HAP-1 (cell line): Measurements from ENCODE around the gene LINGO4.
A peak's percentile ranks its signal among the peaks of the same experiment; 100 is the strongest.

Experiments used
- DNase-seq, 2 experiments: peaks; one replicate each; pipeline ENCODE4 v3.0.0-alpha.2; 2016 to 2020; ENCODE audit warnings: low spot score in 2 of 2
- H3K27me3 ChIP-seq: fragments of 250-450 bp; sonication (Bioruptor Pico); 2 replicates; pipeline ENCODE4 v1.5.1; 2020; ENCODE audit warnings: low read depth, mild to moderate bottlenecking, moderate library complexity
- H3K36me3 ChIP-seq: fragments of 250-450 bp; sonication (Bioruptor Pico); replicated peaks from 2 replicates; pipeline ENCODE4 v1.5.1; 2020; ENCODE audit warnings: mild to moderate bottlenecking
- H3K4me1 ChIP-seq: fragments of 250-450 bp; sonication (Bioruptor Pico); 2 replicates; pipeline ENCODE4 v1.5.1; 2020; ENCODE audit warnings: mild to moderate bottlenecking
- H3K4me3 ChIP-seq: fragments of 250-450 bp; sonication (Bioruptor Pico); 2 replicates; pipeline ENCODE4 v1.5.1; 2020; ENCODE audit warnings: mild to moderate bottlenecking, moderate library complexity
- H3K9me3 ChIP-seq: fragments of 250-450 bp; sonication (Bioruptor Pico); 2 replicates; pipeline ENCODE4 v1.5.1; 2020; ENCODE audit warnings: mild to moderate bottlenecking, moderate library complexity
- in situ Hi-C: fragments of 300-500 bp; cut with MboI; formaldehyde crosslinking; loops from 3 replicates; pipeline ENCODE4 v1.14.3; 2020; ENCODE audit warnings: low sequenced_read_pairs, inconsistent platforms, mixed read lengths

LINGO4 gene

DNA sequence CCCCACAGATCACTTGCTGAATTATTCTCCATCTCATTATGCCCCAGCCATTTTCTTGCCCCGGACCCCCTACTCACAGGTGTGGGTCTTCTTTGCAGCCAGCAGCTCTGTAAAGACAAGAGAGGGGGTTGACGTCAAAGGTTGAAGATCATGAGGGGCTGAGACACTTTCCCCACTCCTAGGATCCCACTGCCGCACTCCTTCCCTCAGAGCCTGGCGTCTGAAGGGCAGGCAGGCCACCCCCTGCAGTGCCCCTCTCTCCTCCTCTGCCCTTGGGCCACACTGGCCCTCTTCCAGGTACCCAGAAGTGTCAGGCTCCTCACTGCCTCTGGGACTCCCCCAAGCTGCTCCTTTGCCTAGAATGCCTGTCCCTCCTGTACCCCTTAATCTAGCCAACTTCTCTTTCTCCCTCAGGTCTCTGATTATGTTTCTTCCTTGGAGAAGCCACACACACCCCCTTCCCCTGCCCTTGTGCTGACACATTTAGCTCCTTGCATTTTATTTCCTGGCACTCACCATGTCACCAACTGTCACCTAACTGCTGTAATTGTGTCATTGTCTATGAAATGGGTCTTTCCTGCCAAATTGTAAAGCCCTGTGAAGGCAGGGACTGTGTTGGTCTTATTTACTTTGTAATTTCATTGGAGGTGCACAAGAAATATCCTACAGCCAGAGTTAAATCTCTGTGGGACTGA lies 24.3 kb upstream of the LINGO4 start:
- Histone ChIP-seq H3K4me3 (no peak overlapping the region), H3K4me1 (no peaks in the 10 kb centered on the region), H3K9me3 (no peaks in the 10 kb centered on the region), H3K27me3 (no peaks in the 10 kb centered on the region), H3K36me3 (no peaks in the 10 kb centered on the region)
- in situ Hi-C loops = no loop called here
- no peak for DNase-seq

DNA sequence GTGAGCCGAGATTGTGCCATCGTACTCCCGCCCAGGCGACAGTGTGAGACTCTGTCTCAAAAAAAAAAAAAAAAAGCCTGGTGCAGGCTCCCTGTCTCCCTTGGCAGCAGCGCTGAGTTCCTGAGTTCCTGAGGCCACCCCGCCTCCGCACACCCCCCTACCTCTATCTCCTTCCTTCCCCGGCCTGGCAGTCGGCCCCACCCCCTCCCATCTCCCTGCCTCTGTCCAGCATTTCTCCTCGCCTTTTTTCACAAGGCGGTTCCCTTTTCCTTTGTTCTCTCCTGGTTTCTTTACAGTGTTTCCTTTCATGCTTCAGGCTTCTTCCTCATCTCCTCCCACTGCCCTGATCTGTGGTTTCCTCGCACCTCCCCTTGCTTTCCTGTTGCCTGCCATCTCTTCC lies 23.7 kb upstream of the LINGO4 start:
- H3K4me3 ChIP-seq = no peak overlapping the region
- peak; percentile 60 to 75 for DNase-seq
- H3K27me3 ChIP-seq = no peaks in the 10 kb centered on the region
- no peaks in the 10 kb centered on the region for H3K4me1 ChIP-seq
- in situ Hi-C loops = no loop called here
- no peaks in the 10 kb centered on the region for H3K36me3 ChIP-seq
- H3K9me3 ChIP-seq = no peaks in the 10 kb centered on the region

DNA sequence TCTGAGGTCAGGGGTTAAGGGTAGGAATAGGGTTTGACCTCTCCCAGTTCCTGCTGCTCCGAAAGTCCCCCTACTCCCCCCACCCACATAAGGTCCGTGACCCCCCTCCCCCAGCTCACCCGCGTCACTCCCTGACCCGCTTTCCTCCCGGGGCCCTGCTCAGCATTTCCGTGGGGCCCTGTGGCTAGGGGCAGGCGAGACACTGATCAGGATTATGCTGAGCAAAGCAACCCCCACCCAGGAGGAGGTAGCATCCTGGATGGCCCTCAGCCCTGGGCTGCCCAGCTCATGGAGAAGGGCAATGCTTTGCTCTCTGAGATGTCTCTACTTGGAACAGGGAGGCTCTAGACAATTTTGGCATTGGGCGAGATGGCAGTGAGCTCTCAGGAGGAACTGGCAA lies 22.6 kb upstream of the LINGO4 start:
- no peaks in the 10 kb centered on the region for H3K36me3 ChIP-seq
- no peak for DNase-seq
- no peak overlapping the region for H3K4me3 ChIP-seq
- in situ Hi-C loops = no loop called here
- no peaks in the 10 kb centered on the region for H3K9me3 ChIP-seq
- H3K27me3 ChIP-seq = no peaks in the 10 kb centered on the region
- H3K4me1 ChIP-seq = no peaks in the 10 kb centered on the region

DNA sequence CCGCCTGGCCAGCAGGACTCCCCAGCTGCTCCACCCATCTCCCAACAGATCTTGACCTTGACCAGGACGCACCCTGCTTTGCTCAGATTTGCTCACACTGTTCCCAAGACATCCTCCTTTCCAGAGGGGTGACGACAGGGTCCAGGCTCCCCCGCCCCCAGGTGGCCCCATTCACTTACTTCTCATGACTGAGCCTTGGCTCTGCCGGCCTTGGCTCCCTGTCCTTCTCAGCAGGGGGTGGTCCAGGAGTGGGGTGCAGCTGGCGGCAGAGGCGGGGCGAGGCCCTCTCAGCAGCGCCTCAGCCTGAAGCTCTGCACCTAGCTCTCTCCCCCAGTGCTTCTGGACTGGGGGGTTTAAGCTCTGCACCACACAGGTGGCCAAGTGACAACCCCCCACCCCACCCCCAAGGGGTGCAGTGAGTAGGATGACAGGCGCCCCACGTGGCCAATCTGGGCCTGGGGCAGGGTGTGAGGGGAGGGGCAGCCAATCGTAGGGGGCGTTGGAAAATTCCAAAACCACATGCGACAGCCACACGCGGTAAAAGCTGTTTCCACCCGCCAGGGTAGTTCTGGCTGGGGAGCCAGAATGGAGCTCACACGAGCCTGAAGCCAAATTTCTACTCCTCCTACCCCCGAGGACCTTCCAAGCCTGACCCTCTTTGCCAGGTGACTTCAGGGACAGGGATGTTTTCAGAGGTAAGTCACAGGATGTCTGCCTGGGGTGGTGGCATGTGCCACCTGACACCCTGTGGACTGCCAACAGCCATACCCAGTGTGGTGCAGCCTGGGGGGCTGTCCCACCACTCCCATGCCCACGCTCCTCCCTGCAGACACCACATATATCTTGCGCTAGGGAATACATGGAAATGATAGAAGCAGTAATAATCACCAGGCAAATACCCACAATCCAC lies 20.8 kb upstream of the LINGO4 start:
- Histone ChIP-seq H3K4me1 (no peaks in the 10 kb centered on the region), H3K36me3 (no peaks in the 10 kb centered on the region), H3K4me3 (no peak overlapping the region), H3K9me3 (no peaks in the 10 kb centered on the region), H3K27me3 (no peaks in the 10 kb centered on the region)
- in situ Hi-C loops = no loop called here
- DNase-seq = no peak

DNA sequence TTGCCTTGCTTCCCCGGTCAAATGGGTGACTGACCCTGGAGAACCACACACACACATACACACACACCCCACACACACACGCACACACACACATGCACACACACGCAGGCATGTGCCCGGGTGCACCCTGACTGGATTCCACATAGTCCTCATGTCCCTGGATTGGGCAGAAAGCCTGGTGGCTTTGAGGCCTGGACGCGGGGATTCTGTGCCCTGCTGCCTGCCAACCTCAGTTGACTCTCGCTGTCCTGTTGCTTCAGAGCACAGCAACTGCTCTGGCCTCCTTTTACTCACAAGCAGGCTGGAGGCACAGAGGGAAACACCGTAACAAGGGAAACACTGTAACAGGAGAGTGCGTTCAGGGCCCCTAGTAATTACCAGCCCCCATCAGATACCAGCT lies 20.0 kb upstream of the LINGO4 start:
- Histone ChIP-seq H3K4me3 (no peak overlapping the region), H3K9me3 (no peaks in the 10 kb centered on the region), H3K4me1 (no peaks in the 10 kb centered on the region), H3K36me3 (no peaks in the 10 kb centered on the region), H3K27me3 (no peaks in the 10 kb centered on the region)
- no peak for DNase-seq
- in situ Hi-C loops = no loop called here

DNA sequence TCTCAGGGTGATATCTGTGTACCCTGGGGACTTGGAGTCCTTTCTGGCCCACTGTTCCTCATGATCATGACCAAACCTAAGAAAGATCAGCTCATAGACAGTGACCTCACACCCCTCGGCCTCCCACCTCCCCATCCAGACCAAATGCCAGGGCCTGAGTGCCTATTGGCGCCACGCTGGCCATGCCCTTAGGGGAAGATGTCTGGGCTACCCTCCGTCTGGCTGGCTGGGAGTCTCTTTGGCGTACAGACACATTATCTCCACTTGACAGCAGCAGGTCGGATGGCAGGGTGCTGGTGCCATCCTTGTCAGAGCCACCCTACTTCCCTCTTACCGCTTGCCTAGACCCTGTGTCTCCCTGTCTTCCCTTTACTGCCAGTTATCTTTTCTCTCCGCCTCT lies 18.0 kb upstream of the LINGO4 start:
- Histone ChIP-seq H3K27me3 (no peaks in the 10 kb centered on the region), H3K36me3 (no peaks in the 10 kb centered on the region), H3K9me3 (no peaks in the 10 kb centered on the region), H3K4me3 (no peak overlapping the region), H3K4me1 (no peaks in the 10 kb centered on the region)
- in situ Hi-C loops = no loop called here
- no peak for DNase-seq

DNA sequence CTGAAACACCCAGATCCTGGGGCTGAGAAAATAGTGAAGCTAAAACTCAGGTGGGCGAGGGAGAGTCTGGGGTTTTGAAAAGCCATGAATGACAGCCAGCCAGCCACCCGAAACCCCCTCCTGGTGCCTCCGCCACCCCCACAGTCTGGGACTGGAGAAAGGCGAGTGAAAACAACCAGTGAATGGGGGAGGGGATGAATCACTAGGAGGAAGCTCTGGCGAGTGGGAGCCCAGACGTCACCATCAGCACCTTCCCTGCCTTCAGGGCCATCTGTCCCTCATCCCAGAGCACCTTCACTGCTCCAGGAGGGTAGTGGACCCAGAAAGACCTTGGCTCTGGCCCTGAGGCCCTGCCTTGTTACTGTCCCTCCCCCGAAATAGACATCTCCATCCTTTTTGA lies 17.2 kb upstream of the LINGO4 start:
- no peaks in the 10 kb centered on the region for H3K9me3 ChIP-seq
- H3K4me1 ChIP-seq = no peaks in the 10 kb centered on the region
- DNase-seq = no peak
- no peaks in the 10 kb centered on the region for H3K27me3 ChIP-seq
- in situ Hi-C loops = no loop called here
- H3K36me3 ChIP-seq = no peaks in the 10 kb centered on the region
- H3K4me3 ChIP-seq = no peak overlapping the region

DNA sequence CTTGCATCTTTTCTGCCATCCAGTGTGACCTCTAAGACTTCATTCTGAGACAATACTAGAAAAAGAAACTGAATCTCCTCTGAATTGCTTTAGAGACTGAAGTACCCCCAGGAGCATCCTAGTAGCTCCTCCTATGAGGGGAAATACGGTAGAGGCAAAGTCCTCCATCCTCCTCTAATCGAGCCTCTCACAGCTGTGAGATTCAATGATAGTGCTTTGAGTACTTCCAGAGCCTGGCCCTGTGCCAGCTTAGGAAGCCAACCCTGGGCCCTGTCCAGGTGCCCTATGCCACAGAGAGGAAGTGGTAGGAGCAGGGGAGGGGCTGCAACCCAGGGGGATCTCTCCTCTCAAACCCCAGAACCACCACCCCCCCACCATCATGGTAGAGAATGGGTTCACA lies 15.7 kb upstream of the LINGO4 start:
- H3K36me3 ChIP-seq = no peaks in the 10 kb centered on the region
- H3K9me3 ChIP-seq = no peaks in the 10 kb centered on the region
- no peak for DNase-seq
- H3K4me1 ChIP-seq = no peaks in the 10 kb centered on the region
- H3K27me3 ChIP-seq = no peaks in the 10 kb centered on the region
- no peak overlapping the region for H3K4me3 ChIP-seq
- in situ Hi-C loops = no loop called here

DNA sequence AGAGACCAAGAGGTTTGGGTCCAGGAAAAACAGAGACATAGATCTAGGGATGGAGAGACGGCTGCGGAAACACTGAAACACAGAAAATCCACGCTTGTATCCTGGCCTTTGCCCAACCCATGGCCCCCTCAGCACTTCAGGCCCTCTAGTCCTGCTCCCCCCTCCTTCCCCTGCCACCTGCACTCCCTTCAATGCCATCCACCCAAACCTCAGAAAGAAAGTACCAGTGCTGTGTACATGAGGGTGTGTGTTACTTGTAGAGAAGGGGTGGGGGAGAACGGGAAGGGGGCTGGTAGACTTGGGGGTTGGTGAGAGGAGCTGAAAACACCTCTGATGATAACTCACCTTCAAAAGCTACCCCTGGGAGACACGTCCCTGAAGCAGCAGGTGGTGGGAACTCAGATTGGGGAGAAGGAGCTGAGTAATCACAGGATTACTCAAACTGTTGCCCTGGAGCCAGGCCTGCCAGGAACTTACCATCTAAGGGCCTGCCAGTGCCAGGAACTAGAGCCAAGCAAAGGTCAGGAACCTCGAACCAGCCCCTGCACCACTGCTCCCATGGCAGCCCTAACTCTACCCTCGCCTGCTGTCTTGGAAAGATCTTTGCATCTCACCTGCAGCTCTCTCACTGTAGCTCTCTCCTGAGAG lies 14.9 kb upstream of the LINGO4 start:
- Histone ChIP-seq H3K9me3 (no peaks in the 10 kb centered on the region), H3K4me1 (no peaks in the 10 kb centered on the region), H3K4me3 (no peak overlapping the region), H3K36me3 (no peaks in the 10 kb centered on the region), H3K27me3 (no peaks in the 10 kb centered on the region)
- in situ Hi-C loops = no loop called here
- no peak for DNase-seq

DNA sequence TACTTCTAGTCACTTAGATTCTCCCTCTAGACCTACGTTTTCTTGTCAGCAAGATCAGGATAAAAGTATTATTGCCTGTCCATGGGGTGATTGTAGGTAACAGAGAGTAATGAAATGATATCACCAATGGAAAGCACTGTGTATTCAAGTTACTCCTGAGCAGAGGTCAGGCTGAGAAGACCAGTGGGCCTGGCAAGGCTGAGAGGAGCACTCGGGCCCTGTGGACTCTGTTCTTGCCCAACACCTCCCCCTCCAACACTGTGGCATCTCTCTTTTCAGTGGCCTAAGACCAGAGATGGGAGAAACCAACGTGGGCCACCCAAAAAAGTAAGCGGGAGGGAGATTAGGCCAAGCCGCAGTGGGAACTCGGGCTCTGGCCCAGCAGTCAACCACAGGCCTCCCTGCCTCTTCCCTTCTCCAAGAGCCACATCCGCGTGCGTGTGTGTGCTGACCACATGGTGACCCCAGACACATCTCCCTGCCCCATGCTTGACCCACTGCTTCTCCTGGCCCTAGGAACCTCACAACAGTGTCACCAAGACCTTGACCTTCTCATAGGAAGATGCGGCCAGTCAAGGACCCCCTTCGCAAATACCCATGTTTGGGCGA lies 14.1 kb upstream of the LINGO4 start:
- no peaks in the 10 kb centered on the region for H3K27me3 ChIP-seq
- no peaks in the 10 kb centered on the region for H3K36me3 ChIP-seq
- in situ Hi-C loops = no loop called here
- no peaks in the 10 kb centered on the region for H3K9me3 ChIP-seq
- no peak overlapping the region for H3K4me3 ChIP-seq
- H3K4me1 ChIP-seq = no peaks in the 10 kb centered on the region
- no peak for DNase-seq

DNA sequence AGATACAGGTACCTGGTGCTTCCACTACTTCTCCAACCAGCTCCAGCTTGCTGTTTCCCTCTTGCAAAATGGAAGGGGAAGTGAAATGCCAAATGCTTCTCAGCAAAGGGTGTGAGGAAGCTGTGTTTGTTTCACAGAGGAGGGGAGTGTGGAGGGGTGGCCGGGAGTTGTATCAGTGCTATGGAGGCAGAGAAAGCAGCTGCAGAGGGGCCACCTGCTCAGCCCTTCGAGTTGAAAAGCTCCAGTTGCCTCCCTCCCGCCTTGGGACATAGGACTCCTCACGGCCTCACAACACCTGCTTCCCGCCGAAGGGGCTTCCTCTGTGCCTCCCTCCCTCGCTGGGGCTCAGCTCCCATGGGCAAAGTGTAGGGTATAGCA lies 12.1 kb upstream of the LINGO4 start:
- no peak overlapping the region for H3K4me3 ChIP-seq
- H3K9me3 ChIP-seq = no peaks in the 10 kb centered on the region
- DNase-seq = no peak
- H3K36me3 ChIP-seq = no peaks in the 10 kb centered on the region
- in situ Hi-C loops = no loop called here
- H3K4me1 ChIP-seq = no peaks in the 10 kb centered on the region
- no peaks in the 10 kb centered on the region for H3K27me3 ChIP-seq

DNA sequence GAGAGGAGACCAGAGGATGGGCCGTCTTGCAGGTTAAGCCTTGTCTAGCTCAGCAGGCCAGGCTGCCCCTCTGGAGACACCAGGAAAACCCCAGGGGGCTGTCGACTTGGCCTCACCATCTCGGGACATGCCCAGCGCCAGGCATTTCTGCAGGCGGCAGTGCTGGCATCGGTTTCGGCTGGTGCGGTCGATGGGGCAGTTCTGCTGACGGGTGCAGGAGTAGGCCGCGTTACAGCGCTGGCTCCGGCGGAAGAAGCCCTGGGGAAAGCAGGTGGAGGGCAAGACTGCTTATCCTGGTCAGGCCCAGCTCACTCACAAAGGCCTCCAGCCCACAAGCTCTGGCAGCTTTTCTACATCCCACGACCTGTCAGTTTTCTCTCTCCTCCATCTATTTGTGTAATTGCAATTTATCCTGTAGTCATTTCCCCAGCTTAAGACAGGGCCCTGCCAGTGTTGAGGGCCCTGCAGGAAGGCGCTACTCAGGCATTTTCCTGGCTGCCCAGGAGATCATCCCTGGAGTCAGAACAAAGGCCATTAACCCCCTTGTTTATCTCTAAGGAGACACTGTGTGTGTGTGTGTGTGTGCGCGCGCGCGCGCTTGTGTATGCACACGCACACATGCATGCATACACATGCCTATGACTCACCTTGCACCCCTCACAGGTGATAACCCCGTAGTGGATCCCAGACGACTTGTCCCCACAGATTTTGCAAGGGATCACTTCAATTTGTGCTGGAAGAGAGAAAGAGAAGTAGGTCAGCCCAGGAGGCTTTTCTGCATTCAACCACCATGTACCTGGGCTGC lies 11.5 kb upstream of the LINGO4 start:
- H3K4me1 ChIP-seq = no peaks in the 10 kb centered on the region
- in situ Hi-C loops = no loop called here
- H3K36me3 ChIP-seq = no peaks in the 10 kb centered on the region
- H3K4me3 ChIP-seq = no peak overlapping the region
- H3K9me3 ChIP-seq = no peaks in the 10 kb centered on the region
- no peaks in the 10 kb centered on the region for H3K27me3 ChIP-seq
- DNase-seq = no peak

DNA sequence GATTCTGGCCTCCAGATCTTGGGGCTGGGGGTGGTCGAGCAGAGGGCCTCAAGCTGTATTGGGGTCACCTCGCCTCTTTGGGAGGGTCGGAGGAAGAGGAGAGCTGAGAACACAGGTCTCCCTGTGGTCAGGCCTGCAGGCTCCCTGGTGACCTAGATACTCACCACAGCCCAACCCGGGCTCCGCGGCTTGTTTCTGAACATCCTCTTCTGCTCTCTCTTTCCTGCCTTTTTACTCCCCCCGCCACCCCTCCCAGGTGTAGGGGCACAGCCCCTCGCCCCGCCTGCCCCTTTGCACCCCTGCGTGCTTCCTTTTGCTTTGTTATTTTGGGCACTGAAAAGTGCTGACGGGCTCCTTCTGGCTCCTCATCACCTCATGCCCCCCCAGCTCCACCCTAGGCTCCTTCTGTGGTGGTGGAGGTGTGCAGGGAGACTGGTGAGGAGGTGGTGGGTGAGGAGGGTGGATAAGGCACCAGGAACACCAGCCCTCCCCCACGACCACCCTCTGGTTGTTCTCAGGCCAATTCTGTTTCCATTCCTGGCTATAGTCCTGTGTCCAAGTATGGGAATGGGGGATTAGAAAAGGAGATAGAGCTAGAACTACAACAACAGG lies 10.6 kb upstream of the LINGO4 start:
- Histone ChIP-seq H3K27me3 (no peaks in the 10 kb centered on the region), H3K9me3 (no peaks in the 10 kb centered on the region), H3K4me1 (peaks cover 1% of the 10 kb centered on the region; the same call in 1 of the 2 replicates), H3K36me3 (no peaks in the 10 kb centered on the region), H3K4me3 (no peak overlapping the region)
- DNase-seq = no peak
- in situ Hi-C loops = no loop called here
